Tibial nerve (tissue), 4 donors: ENCODE measurements around the gene CD79A. TPM values are rescaled to one million over a fixed set of nuclear protein-coding genes. Genes with fewer than 3 reads are reported as not detected.

Experiments
- DNase-seq, 2 donors: peaks; one replicate each; pipeline ENCODE4 v3.0.0-alpha.2; 2019; ENCODE audit warnings: low spot score in 2 of 2
- H3K27ac ChIP-seq, 4 donors: fragments of 200-600 bp; sonication (generic) in 3 of 4; one replicate each; pipeline ENCODE4 v1.5.1; 2017 to 2019; ENCODE audit warnings: mild to moderate bottlenecking in 1 of 4
- H3K27me3 ChIP-seq, 2 donors: fragments of 200-600 bp; sonication (generic) in 1 of 2; one replicate each; pipeline versions ENCODE4 v1.5.1 to v1.6.0; 2017 to 2019
- H3K36me3 ChIP-seq, 3 donors: fragments of 200-600 bp; sonication (generic); one replicate each; pipeline ENCODE4 v1.5.1; 2018 to 2019
- H3K4me1 ChIP-seq, 4 donors: fragments of 200-600 bp; sonication (generic) in 3 of 4; one replicate each; pipeline ENCODE4 v1.5.1; 2017 to 2019
- H3K4me3 ChIP-seq, 4 donors: fragments of 200-600 bp; sonication (generic) in 3 of 4; one replicate each; pipeline ENCODE4 v1.5.1; 2017 to 2019; ENCODE audit warnings: mild to moderate bottlenecking in 1 of 4, moderate library complexity in 1 of 4
- H3K9me3 ChIP-seq, 4 donors: fragments of 200-600 bp; sonication (generic) in 3 of 4; one replicate each; pipeline ENCODE4 v1.5.1; 2017 to 2019
- EP300 ChIP-seq, 2 donors: sonication (generic); formaldehyde crosslinking; IDR thresholded peaks; one replicate each; pipeline ENCODE4 v1.6.1; 2017; ENCODE audit warnings: antibody characterized with exemption in 2 of 2, mild to moderate bottlenecking in 1 of 2
- POLR2A ChIP-seq, 2 donors: fragments of 450-650 bp; IDR thresholded peaks; one replicate each; pipeline ENCODE4 v1.6.1; 2017; ENCODE audit warnings: antibody characterized with exemption in 2 of 2, mild to moderate bottlenecking in 2 of 2, moderate library complexity in 2 of 2
- WGBS, 2 donors: methylation state at CpG; one replicate each; pipeline ENCODE4 v1.1.5; 2018; 5-methylcytosine and 5-hydroxymethylcytosine counted together
- total RNA-seq, 4 donors: library from RNA; depleted of rRNA; stranded (reverse); fragments of >200 nt; gene quantifications; one replicate each; pipeline ENCODE4 v1.1.0, GENCODE V29; 2016
- TF ChIP-seq, protein P1 (sequence below), 5 experiments: fragments of 200-600 bp in 3 of 5; fragments of 450-650 bp in 2 of 5; sonication (generic) in 3 of 5; IDR thresholded peaks; one replicate each; pipeline ENCODE4 v1.5.1; 2016 to 2019; ENCODE audit warnings: antibody characterized with exemption in 5 of 5, mild to moderate bottlenecking in 3 of 5, moderate library complexity in 2 of 5

CD79A gene
- total RNA-seq, 4 donors from 2014 or later, result not detected

DNA sequence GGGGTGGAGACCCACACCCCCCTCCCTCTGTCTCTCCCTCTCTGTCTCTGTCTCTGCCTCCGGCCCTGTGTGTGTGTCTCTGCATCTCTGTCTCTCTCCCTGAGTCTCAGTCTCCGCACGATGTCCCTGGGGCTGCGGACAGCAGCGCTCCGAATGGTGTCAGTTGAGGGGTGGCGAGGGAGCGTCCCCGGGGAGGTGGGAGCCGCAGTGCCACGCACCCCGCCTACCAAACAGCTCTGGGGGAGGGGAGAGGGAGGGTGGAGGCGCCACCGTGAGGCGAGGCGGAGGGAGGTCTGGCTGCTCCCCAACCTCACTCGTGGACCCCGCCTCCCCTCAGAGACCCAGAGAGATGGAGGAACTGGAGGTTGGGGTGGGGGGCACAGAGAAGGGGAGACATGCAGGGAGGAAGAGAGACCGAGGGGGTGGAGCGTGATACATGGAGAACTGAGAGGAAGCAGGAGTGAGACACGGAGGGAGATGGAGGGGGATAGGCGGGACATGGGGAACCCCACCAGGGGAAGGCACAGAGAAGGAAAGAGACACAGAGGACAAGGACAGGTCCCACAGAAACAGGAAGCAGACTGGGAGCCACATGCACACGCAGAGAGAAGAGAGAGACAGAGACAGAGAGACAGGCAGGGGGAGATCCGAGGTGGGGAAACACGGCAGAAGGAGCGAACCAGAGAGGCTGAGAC, 44.0 kb downstream of the CD79A start:
- WGBS, 2 donors, result 4 to 6% methylated on average over 25 to 26 of the region's 26 CpGs
- Histone ChIP-seq H3K4me1 (no peaks in the 10 kb centered on the region), H3K27me3 (peaks cover 0 to 97% of the 10 kb centered on the region in 2 donors), H3K9me3 (no peaks in the 10 kb centered on the region), H3K27ac (no peak overlapping the region), H3K4me3 (no peak overlapping the region), H3K36me3 (peaks cover 0 to 4% (median 0%) of the 10 kb centered on the region in 3 donors)
- no peak for DNase-seq
- TF ChIP-seq, protein P1, sequence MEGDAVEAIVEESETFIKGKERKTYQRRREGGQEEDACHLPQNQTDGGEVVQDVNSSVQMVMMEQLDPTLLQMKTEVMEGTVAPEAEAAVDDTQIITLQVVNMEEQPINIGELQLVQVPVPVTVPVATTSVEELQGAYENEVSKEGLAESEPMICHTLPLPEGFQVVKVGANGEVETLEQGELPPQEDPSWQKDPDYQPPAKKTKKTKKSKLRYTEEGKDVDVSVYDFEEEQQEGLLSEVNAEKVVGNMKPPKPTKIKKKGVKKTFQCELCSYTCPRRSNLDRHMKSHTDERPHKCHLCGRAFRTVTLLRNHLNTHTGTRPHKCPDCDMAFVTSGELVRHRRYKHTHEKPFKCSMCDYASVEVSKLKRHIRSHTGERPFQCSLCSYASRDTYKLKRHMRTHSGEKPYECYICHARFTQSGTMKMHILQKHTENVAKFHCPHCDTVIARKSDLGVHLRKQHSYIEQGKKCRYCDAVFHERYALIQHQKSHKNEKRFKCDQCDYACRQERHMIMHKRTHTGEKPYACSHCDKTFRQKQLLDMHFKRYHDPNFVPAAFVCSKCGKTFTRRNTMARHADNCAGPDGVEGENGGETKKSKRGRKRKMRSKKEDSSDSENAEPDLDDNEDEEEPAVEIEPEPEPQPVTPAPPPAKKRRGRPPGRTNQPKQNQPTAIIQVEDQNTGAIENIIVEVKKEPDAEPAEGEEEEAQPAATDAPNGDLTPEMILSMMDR (IDR thresholded peaks at IDR 0.05), result no peak
- TF ChIP-seq POLR2A (IDR thresholded peaks at IDR 0.05) (no peak), EP300 (IDR thresholded peaks at IDR 0.05) (no peak)

- no peak for TF ChIP-seq POLR2A (IDR thresholded peaks at IDR 0.05)
- no peak for TF ChIP-seq EP300 (IDR thresholded peaks at IDR 0.05)
- TF ChIP-seq, protein P1 (IDR thresholded peaks at IDR 0.05), result no peak
- Histone ChIP-seq H3K4me1 (no peaks in the 10 kb centered on the region), H3K27ac (no peak overlapping the region), H3K36me3 (peaks cover 0 to 4% (median 0%) of the 10 kb centered on the region in 3 donors), H3K4me3 (no peak overlapping the region), H3K27me3 (peaks cover 0 to 97% of the 10 kb centered on the region in 2 donors), H3K9me3 (no peaks in the 10 kb centered on the region)
- DNase-seq, result no peak
- 9 to 13% methylated on average over 22 of the region's 22 CpGs for WGBS, 2 donors
Measured at GRCh38 chr19:41921577-41922576, 44.8 kb downstream of the CD79A start.

DNA sequence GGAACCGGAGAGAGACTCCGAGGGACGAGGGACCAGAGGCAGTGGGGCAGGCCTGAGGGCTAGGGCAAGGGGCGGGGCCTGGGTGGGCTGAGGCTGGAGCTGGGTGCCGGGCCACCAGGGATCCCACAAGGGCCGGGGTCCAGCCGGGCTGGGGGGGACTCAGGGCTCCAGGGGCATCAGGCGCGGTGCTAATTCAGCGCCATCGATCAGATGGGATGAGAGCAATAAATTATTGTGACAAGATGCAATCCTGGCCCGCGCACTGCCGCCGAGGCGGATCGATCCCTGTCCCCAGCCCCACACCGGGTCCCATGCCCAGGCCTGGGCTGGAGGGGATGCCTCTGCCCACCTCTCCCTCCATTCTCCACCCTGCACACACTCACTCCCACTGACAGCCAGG, 45.5 kb downstream of the CD79A start:
- Histone ChIP-seq H3K27ac (no peak overlapping the region), H3K9me3 (no peaks in the 10 kb centered on the region), H3K27me3 (peaks cover 3 to 97% of the 10 kb centered on the region in 2 donors), H3K36me3 (peaks cover 0 to 4% (median 0%) of the 10 kb centered on the region in 3 donors), H3K4me1 (peaks cover 0 to under 1% (median 0%) of the 10 kb centered on the region in 4 donors), H3K4me3 (no peak overlapping the region)
- TF ChIP-seq POLR2A (IDR thresholded peaks at IDR 0.05) (no peak), EP300 (IDR thresholded peaks at IDR 0.05) (no peak)
- TF ChIP-seq, protein P1 (IDR thresholded peaks at IDR 0.05), result no peak
- no peak for DNase-seq
- 7 to 19% methylated on average over 11 to 18 of the region's 18 CpGs for WGBS, 2 donors

- Histone ChIP-seq H3K4me1 (peaks cover 0 to 7% (median 2%) of the 10 kb centered on the region in 4 donors), H3K4me3 (no peak overlapping the region), H3K27ac (no peak overlapping the region), H3K36me3 (peaks cover 0 to 4% (median 0%) of the 10 kb centered on the region in 3 donors), H3K27me3 (peaks cover 6 to 97% of the 10 kb centered on the region in 2 donors), H3K9me3 (no peaks in the 10 kb centered on the region)
- TF ChIP-seq POLR2A (IDR thresholded peaks at IDR 0.05) (no peak), EP300 (IDR thresholded peaks at IDR 0.05) (no peak)
- TF ChIP-seq, protein P1 (IDR thresholded peaks at IDR 0.05), result no peak
- 20 to 23% methylated on average over 4 to 6 of the region's 6 CpGs for WGBS, 2 donors
- no peak for DNase-seq
Measured at GRCh38 chr19:41923045-41923788, 46.1 kb downstream of the CD79A start.
